GM19438 (cell line): ENCODE data around the gene ITPRID1.
A peak's percentile ranks its signal among the peaks of the same experiment; 100 is the strongest.
"Not testable (repeated sequence)": the region's sequence is repeated elsewhere in the genome, so short reads cannot be mapped to it uniquely, and the experiment has no call there.

ENCODE experiments used
- ATAC-seq: cut with Tn5 transposase; IDR thresholded peaks from one replicate; pipeline ENCODE4 v1.9.1; 2021; ENCODE audit warnings: low read depth; ENCODE audit not compliant: unreplicated experiment

ITPRID1 gene

DNA sequence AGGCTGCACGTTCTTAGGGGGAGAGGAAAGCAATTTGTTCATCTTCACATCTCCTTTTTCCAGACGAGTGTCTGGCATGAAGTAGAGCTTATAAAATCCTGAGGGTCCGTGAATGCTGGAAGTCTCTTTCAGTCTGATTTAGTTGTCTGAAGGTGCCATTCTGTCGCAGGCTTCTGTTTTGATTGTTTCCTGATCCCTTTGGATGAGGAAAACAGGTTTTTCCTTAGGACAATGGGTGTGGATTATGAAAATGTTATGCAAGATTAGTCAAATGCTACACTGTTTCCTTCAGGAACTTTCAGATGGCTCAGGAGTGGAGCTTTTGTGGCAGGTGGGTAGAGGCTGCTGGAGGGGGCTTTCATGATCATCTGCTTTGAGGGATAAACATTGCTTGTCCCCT, at the start of gene ITPRID1:
ITPRID1 (plus strand) TSS at position 301 of the 400 bp plus-strand sequence. CDS start 38,935 bp downstream, outside the sequence.
- ATAC-seq = no peak

DNA sequence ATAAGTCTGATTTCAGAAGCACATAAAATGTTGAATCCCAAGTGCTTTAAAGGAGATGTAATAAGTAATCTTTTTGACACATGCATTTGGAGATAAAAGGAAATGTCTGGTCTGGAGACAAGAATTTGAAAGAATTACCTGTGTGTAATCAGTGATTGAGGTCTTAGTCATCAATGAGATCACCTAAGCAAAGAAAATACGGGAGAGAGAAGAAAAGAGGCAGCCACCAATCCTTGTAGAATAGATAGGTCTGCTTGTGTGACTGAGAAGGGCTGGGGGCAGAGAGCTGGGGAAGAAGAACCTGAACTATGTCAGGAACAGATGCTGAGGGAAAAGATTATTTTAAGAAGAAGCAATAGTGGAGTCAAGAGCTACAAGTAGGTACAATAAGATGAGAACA, 49.3 kb upstream of the ITPRID1 start:
- no peak for ATAC-seq

DNA sequence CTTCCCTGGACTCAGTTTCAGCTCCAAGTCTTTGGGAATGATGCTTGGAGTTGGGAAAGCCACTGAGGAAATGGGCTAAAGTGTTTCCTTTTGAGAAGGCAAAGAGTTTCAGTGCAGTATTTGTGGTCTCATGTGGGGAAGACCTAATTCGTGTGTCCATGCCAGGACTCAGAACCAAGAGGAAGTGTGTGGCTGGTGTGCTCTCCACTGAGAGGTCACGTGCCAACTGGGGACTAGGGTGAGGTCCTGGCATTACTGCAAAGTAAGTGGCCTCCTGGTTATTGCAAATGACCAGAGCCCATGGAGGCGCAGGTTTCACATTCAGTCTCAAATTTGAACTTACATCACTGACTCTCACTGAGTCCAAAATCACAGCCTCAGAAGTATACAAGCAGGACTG, 48.6 kb upstream of the ITPRID1 start:
- no peak for ATAC-seq

DNA sequence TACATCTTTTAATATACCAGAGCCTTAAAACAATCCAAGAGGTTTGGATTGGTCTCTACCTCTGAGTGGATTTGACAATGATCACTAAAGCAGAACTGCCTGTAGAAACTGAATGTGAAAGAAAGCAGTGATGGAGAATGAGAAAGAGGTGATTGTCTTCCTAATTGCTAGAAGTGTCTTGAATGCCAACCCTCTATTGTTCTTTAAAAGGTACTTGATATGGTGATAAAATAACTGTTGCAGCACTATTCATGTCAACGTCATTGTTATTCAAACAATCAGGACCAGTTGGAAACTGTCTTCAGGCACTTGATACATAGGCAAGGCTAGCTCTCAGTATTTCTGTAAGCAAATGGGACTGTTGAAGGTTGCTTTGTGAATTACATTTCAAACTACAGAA, 47.9 kb upstream of the ITPRID1 start:
- ATAC-seq = no peak

DNA sequence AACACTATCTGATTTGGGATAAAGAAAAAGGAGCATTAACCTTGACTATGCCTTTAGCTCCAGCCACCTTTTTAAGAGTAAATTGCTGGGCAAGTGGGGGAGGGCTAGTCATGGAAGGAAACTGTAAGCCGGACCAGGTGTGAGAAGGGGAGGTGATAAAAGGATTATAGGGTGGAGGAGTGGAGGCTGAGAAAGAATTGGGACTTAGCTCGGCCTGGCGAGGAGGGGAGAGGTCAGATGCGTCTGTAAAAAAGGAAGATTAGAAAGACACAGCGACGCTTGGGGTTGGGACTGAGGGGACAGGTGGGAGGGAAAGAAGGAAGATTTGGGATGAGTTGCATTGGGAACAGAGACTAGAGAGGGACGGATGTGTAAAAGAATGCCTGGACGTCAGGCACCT, 43.0 kb upstream of the ITPRID1 start:
- ATAC-seq = not testable (repeated sequence)

DNA sequence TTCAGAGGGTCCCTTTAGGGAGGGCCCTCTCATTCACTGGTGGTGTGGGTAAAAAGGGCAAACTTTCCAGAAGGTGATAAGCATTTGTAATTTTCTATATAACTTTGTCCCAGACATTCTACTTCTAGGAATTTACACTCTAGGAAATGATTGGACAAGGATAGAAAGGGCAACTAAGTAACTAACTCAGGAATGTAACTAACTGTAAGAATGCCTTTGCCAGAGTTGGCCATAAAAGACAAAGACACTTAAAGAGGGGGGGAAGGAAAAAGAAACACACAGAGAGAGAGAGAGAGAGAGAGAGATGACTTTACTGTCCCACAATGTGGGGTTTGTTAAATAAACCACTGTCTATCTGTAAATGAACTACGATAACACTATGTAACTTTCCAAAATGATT, 38.5 kb upstream of the ITPRID1 start:
- no peak for ATAC-seq

DNA sequence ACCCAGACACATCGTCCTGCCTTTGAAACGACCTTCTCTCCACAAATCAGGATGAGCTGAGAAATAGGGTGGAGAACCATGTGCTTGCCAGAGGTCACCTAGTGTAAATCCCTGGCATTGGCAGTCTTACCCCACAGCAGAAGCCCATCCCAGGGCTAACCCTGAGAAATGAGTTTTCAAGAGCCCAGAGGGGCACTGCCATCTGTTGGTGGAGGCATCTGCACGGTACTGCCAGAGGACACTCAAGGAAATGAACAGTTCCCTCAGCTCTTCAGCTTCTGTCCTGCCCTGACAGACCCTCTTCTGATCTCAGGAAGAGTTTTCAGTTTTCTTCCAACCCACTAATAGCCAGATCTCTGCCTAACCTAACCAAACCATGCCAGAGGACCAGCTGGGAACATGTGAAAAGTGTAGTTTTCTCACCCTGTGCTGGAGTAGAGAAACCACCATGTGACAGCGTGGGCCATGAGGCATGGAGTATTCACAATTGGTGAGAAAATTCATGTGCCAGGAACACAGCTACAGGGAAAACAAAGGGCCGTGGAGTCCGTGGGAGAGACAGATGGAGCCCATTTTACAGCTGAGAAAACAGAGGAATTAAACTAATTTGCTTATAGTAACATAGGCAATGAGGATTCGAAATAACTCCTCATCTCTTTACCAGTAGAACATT, 37.7 kb upstream of the ITPRID1 start:
- ATAC-seq = no peak

DNA sequence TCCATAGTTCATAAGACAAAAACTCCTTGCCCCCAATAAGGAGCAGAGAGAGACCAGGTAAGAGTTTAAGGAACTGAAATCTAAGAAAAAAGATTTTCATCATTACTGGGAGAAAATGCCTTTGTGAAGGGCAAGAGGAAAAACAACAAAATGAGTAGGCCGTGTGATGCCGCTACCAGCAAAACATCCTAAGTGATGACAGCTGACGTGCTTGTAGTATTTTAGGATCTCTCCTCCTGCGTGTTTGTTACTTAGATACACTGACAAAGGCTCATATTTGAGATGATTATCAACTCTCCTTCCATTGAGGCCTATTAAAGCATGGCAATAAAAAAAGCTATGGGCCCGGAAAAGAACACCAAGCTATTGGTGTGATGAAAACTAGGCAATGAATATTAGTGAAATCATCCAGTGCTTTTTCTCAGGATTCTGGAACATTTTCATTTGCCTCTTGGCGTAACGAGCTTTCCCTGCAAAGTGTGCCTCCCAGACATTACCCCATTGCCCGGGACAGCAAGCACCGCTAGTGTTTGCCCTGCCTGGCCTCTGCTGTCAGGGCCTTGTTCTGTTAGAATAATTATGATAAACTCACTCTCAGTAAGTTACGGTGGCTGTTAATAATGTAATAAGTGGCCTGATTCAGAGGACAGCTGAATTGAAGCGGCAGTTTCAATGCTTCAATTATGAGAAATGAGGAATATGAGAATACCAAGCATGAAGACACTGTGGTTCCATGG, 36.8 kb upstream of the ITPRID1 start:
- no peak for ATAC-seq

DNA sequence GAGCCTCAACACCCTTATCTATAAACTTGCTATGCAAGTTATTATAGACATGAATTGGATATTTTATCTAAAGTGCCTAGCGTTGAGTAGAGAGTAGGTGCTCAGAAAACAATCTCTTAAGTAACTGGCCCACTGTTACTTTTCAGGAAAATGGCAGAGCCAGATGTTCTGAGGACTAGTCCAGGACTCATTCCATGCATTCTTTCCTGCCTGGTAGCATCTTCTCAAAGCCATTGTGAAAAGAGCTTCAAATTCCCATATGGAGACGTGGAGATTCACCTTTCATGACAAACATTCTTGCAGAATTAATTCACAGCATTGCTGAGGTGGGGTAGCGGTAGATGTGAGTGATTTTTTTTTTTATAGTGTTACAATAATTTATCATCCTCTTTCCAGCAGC, 35.9 kb upstream of the ITPRID1 start:
- no peak for ATAC-seq

DNA sequence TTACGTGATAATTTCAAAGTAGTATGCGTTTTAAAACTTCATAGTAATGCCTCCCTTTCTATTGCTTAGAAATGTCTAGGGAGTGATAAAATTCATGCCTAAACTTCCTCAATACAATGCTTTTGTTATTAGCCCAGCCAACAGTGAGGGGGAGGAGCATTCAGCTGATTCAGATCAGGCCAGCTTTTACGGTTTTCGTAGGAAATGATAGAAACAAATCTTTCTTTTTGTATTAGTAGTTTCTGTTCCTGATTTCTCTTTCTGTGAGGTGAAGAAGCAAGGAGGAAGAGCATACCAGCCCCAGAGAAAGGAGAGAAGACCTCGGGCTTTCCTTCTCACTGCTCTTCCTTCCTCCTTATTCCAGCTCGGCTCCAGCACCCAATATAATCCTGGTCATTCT, 35.2 kb upstream of the ITPRID1 start:
- peak; percentile 82 for ATAC-seq

DNA sequence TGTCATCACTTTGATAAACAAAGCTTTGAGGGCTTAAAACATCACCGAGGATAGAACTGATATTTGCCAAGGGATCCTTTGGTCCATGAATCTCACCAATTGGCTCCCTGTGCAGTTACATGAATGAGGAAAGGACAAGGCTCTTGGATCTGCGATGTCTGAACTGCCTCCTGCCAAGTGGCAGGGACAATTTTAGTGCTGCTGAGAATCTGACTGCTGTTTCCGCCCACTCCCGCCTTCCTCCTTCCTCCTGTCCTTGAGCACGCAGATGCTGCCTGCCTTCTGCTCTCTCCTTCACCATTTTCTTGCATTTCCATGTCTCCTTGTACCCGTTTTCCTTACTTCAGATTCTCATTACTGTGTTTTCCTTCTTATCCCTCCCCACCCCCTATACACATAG, 26.8 kb upstream of the ITPRID1 start:
- no peak for ATAC-seq

DNA sequence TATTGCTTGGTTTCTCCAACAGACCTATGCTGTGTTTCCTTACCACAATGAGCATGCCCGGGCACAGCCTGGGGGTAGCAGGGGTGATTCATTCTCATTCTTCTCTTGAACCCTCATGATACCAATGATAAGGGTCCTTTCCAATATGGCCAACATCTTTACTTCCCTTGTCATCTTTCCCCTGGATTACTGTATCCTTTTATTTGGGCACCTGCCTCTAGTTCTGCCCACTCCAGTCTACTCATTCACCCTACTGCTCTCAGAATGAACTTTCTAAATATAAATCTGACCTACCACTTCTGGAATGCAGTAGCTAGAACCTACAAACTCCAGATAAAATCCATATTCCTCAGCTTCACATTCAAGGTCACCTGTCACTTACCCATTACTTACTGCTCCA, 26.4 kb upstream of the ITPRID1 start:
- ATAC-seq = no peak

DNA sequence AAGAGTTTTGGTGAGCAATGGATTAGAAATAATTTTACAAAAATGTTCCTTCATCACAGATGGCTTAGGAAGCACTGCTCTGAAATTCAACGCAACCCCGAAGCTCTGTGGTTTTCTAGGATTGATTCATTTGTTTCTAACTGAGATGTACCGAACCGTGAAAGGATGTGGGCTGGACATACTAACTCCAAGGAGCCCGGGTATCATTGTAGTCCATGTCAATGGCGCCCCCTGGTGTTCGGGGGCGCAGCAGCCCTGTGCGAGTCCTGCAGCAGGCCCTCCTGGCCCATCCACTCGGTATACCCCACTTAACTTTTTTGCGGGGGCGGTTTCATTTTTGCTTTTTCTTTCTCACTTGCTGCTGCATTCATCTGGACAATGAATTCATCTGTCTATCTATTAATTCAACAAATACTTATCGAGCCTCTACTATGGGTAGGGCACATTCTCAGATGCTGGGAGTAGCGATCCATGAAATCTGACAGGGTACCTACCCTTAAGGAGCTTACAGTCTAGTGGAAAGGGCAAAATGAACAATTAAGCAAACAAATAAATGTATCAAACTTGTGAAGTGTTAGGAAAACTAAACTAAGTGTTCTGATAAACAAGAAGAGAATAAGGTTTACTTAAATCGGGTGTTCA, 25.2 kb upstream of the ITPRID1 start:
- peak; percentile 96 for ATAC-seq

DNA sequence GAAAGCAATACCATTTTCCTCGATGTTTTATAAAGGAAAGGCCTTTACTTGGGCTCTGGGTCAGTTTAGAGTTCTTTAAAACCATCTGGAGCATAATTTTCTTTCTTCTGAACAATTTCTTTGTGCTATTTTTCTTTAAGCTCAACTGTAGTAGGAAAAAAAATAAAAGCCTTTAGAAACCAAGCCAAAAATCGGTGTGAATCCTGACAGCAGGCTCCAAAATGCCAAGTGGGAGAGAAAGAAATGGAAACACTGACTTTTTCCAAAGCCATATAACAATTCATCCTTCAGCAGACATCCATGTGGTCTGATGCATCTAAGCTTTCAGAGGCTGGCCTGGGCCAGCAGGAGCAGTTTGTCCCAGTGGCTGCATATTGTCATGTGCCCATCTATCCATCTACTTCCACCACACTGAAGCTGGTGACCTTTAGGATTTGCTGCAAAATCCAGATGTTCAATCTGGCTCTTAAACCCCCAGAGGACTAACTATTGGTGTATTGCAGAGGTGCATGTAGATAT, 23.0 kb upstream of the ITPRID1 start:
- ATAC-seq = no peak

DNA sequence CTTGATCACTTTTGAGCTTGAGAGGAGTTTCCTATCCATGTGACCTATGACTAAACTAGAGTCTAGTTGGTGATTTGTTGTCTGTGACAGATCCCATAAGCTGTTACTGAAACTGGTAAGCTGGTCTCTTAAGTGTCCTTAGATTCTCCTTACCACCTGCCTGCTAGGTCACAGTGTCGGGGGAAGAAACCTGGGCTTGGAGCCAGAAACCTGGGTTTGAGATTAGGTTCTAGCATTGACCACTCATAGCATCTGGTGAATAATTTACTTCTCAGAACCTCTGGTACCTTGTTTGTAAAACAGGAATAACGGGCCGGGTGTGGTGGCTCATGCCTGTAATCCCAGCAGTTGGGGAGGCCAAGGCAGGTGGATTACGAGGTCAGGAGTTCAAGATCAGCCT, 21.8 kb upstream of the ITPRID1 start:
- no peak for ATAC-seq

DNA sequence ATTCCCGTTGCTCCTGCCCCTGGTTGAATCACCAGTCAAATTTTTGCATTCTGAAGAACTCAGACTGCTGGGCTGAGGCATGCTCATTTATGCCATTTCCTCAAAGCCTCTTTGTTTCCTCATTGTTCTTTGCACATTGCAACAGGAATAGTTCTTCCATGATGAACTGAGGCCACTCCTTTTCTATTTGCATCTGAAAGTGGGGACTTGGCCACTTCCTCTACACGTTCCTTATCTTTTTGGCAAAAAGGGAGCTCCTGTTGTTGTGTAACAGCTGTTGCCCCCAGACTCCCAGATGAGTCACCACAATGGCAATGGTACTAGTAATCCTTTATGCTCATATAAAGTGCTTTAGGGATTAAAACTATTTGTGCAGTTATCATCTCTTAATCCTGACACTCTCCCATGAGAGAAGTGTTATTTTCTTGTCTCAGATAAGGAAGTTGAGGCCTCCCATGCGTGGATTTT, 20.1 kb upstream of the ITPRID1 start:
- ATAC-seq = no peak

DNA sequence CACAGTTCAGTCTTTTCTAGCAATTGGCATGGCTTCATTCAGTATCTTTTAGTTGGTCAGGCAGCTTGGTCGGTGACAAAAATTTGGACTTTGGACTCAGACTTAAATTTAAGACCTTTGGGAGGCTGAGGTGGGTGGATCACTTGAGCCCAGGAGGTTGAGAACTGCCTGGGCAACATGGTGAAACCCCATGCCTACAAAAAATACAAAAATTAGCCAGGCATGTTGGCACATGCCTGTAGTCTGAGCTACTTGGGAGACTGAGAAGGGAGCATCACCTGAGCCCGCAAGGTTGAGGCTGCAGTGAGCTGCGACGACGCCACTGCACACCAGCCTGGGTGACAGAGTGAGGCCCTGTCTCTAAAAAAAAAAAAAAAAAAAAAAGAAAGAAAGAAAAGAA, 19.5 kb upstream of the ITPRID1 start:
- ATAC-seq = no peak

DNA sequence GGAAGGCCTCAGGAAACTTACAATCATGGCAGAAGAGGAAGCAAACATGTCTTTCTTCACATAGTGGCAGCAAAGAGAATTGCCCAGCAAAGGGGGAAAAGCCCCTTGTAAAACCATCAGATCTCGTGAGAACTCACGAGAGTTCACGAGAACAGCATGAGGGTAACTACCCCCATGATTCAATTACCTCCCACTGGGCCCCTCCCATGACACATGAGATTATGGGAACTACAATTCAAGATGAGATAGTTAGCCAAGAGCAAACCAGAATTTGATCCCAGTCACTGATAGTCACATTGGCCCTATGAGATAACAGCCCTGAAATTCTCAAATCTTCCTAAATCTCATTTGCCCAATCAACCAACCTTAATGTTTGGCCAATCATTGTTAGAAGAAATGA, 18.2 kb upstream of the ITPRID1 start:
- ATAC-seq = no peak

DNA sequence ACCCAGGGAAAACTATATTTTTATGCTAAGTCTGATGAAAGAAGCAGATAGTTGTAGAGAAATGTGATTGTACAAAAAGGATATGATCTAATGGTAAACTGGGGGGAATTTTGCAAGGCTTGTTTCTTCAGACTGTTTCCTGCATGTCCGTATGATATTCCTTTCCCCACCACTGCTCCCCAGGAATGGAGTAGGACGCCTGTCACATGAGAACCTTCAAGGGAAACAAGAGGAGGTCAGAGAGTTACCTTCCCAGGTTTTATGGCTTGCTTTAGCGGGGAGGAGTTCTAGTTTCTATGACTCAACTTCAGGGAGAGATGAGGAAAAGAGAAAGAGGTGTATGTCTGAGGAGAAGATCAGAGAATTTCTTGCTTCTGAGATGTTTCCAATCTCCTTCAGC, 16.4 kb upstream of the ITPRID1 start:
- no peak for ATAC-seq

DNA sequence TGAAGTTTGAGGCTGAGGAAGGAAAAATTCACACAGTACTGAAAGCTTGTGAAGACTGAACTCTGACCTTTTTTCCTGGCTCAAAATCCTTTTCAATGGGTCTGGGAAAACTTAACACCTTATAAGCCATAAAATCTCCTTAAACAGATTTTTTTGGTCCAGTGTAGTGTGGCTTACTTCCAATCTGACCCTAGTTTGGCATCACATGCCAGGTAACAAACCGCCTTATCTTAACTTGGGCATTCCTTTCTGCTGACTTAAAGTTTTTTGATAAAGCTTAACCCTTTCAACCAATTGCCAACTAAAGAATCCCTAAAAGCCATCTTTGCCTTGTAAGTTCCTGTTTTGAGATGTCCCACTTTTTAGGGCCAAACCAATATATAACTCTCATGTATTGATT, 13.2 kb upstream of the ITPRID1 start:
- ATAC-seq = no peak

DNA sequence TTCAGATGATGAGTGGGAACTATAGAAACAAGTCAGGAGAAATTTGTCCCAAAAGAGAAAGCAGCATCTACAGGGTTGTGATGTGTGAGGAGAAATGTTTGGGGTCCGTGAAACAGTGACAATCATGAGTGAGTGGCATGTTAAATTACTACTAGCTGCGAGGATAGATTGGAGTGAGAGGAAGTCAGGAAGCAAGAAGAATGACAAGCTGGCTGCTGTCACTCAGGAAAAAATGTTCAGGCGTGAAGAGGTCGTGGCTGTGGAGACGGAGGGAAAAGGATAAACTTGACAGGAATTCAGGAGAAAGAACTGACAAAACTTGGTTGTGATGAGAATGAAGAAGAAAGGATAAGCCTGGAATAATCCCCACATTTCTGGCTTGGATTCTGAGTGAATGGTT, 5.1 kb upstream of the ITPRID1 start:
- ATAC-seq = no peak

DNA sequence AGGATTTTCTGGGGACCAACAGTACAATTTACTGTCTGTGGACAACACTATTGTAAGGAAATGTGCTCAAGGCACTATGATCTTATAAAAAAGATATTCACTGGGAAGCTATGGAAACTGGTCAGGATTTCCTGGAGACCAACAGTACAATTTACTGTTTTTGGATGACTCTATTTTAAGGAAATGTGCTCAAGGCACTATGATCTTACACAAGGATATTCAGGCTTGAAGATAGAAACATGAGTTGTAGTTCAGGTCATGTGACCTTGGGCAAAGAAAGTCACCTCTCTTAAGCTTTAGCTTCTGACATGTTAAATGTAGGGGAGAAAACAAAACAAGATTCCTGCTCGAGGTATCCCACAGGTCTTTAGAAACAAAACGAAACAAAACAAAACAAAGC, 1.7 kb upstream of the ITPRID1 start:
- ATAC-seq = no peak
